GM20000 (cell line): ENCODE measurements around the gene SLC4A8.
"Not testable (repeated sequence)": the region's sequence is repeated elsewhere in the genome, so short reads cannot be mapped to it uniquely, and the experiment has no call there.

Experiments
- DNase-seq: peaks from one replicate; pipeline ENCODE4 v3.0.0; 2012; ENCODE audit warnings: low spot score
- TF ChIP-seq, protein P1 (sequence below): IDR thresholded peaks from 2 replicates; pipeline ENCODE4 v1.5.1; 2012; ENCODE audit warnings: mild to moderate bottlenecking, control low read depth; ENCODE audit errors: extremely low read depth, missing control alignments

SLC4A8 gene

DNA sequence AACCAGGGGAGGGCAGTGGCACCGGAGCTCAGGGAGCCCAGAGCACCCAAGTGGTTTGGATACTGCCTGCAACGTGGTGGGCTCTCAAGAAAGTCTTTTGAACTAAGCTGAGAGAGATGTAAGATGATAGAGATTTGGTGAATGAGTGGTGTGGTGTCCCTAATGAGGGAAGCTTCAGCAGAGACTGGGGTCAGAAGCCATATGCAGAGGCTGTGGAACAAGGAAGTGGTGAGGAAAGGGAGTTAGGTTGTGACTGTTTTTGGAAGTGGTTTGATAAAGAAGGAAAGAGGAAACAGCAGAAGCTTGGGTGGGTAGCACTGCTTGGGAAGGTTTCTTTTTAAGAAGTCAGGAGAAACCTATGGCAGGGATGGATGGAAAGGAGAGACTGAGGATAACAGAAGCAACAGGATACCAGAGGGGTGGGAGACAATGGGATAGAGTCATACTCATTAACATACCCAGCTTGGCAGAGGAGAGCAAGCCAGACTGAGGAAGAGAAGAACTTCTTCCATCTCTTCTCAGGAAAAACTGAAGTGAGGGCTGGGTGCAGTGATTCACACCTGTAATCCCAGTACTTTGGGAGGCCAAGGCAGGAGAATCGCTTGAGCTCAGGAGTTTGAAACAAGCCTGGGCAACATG is 24.1 kb downstream of the SLC4A8 start:
- no peak for DNase-seq

DNA sequence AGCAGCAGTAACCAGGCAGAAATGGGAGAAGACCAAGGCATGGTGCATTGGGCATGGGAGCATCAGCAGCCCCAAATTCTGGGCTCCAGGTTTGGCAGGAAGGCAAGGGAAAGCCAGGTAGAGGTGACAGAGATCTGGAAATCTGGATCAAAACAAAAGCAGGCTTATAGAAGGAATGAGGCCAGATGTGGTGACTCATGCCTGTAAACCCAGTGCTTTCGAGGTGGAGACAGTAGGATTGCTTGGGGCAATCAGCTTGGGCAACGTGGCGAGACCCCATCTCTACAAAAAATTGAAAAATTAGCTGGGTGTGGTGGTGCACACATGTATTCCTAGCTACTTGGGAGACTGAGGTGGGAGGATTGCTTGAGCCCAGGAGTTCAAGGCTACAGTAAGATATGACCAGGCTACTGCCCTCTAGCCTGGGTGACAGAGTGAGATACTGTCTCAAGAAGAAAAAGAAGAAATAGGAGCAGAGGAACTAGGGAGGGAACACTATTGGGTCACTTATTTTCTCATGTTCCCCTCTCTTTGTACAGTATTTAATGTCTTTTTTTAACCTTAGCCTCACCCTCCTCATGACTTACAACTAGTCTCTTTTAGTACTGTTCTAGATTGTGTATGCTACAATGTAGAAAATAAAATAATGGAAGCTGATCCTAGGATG is 25.1 kb downstream of the SLC4A8 start:
- TF ChIP-seq, protein P1, sequence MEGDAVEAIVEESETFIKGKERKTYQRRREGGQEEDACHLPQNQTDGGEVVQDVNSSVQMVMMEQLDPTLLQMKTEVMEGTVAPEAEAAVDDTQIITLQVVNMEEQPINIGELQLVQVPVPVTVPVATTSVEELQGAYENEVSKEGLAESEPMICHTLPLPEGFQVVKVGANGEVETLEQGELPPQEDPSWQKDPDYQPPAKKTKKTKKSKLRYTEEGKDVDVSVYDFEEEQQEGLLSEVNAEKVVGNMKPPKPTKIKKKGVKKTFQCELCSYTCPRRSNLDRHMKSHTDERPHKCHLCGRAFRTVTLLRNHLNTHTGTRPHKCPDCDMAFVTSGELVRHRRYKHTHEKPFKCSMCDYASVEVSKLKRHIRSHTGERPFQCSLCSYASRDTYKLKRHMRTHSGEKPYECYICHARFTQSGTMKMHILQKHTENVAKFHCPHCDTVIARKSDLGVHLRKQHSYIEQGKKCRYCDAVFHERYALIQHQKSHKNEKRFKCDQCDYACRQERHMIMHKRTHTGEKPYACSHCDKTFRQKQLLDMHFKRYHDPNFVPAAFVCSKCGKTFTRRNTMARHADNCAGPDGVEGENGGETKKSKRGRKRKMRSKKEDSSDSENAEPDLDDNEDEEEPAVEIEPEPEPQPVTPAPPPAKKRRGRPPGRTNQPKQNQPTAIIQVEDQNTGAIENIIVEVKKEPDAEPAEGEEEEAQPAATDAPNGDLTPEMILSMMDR: no peak
- DNase-seq: no peak

More for the DNA sequence above, 24.1 kb downstream of the SLC4A8 start:
- TF ChIP-seq, protein P1: no peak

DNA sequence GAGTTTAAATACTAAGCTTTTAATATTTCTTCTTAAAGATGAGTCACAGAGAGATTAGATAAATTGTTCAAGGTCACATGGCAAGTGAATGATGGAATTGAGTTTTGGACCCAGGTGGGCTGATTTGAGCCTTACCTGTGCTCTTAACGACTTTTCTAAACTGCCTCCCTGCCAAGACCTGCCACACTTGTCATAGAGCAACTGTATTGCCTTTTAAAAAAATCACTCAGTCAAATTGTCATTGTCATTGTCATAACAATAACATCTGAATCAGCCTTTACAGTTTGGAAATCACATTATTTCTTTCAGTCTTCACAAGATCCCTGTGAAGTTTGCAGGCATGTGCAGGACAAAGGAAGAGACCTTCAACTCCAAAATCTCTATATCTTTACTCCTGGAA is 25.7 kb downstream of the SLC4A8 start:
- DNase-seq: no peak
- TF ChIP-seq, protein P1: no peak

DNA sequence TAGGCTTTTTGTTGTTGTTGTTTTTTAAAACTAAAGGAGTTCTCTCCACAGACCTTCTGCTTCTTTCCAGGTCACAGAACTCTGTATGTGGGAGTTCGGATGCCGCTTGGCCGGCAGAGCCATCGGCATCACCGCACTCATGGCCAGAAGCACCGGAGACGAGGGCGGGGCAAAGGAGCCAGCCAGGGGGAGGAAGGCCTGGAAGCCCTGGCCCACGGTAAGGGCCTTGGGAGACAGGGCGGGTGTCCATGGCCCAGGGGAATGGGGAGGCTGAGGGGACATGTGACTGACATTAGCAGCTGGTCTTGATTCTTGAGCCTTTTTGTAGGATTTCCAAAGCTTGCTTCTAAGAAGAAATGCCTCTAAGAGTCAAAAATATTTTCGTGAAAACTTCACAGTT is 26.2 kb downstream of the SLC4A8 start:
- TF ChIP-seq, protein P1: no peak
- DNase-seq: no peak

DNA sequence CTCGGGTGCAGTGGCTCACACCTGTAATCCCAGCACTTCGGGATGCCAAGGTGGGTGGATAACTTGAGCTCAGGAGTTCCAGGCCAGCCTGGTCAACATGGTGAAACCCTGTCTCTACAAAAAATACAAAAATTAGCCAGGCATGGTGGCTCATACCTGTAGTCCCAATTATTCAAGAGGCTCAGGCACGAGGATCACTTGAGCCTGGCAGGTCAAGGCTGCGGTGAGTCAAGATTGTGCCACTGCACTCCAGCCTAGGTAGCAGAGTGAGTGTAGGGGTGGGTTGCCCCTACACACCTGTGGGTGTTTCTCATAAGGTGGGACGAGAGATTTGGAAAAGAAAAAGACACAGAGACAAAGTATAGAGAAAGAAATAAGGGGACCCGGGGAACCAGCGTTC is 29.4 kb downstream of the SLC4A8 start:
- not testable (repeated sequence) for DNase-seq

DNA sequence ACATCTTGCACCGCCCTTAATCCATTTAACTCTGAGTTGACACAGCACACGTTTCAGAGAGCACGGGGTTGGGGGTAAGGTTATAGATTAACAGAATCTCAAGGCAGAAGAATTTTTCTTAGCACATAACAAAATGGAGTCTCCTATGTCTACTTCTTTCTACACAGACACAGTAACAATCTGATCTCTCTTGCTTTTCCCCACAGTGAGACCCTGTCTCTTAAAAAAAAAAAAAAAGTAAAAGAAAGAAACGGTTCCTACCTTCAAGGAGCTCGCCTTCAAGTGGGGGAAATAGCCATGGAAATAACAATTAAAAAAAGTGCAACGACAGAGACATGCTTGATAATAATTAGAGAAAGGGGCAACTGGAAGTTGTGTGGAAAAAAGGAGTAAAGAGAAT is 30.4 kb downstream of the SLC4A8 start:
- DNase-seq: not testable (repeated sequence)

DNA sequence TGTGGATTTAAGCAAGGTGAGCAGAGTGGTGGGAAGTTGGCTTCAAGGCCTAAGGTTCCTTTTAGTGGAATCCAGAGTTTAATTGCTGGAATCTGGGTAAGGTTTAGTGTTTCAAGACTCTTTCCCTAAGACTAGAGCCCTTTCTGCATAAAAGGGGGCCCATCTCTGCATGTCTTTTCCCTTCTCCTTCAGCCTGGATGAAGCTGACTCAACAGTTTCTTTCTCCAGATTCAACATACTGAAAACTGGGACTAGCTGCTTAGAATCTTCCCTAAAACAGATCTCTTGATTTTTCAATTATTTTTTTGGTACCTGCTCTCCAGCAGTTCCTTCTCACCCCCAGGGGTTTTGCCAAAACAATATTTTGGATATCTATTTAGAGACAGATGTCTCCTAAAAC is 34.0 kb downstream of the SLC4A8 start:
- no peak for DNase-seq
- TF ChIP-seq, protein P1: no peak

DNA sequence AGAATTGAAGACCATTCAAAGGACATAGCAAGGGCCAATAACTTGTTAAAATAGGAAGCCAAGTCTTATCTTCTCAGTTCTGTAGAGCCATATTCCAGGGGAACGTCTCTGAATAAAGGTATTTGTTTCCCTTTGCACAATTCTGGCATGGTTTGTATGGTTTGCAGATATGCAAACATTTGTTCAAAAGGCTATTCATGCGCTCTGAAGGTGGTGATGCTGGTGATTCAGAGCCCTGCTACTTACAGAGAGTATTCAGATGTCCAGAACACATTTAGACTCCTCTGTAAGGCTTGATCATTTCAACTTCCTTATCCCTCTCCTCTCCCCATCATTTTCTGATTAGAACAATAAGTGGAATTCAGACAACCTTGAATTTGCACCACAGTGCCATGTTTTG is 35.9 kb downstream of the SLC4A8 start:
- TF ChIP-seq, protein P1: no peak
- no peak for DNase-seq
